IPS-15b (cell line): ENCODE results near the gene RNF121.

Source experiments
- H3K27me3 ChIP-seq: one replicate; pipeline ENCODE4 v1.6.1; 2013; ENCODE audit warnings: low read length; ENCODE audit not compliant: control insufficient read depth, insufficient read depth
- H3K36me3 ChIP-seq: one replicate; pipeline ENCODE4 v1.6.1; 2013; ENCODE audit warnings: low read length; ENCODE audit not compliant: control insufficient read depth, insufficient read depth
- H3K4me1 ChIP-seq: one replicate; pipeline ENCODE4 v1.6.1; 2013; ENCODE audit warnings: mild to moderate bottlenecking, low read length; ENCODE audit not compliant: control insufficient read depth, insufficient read depth
- H3K4me3 ChIP-seq: one replicate; pipeline ENCODE4 v1.5.1; 2013; ENCODE audit warnings: low read depth, low read length
- H3K9ac ChIP-seq: one replicate; pipeline ENCODE4 v1.6.1; 2013; ENCODE audit warnings: low read depth, mild to moderate bottlenecking, low read length
- H3K9me3 ChIP-seq: one replicate; pipeline ENCODE4 v1.6.1; 2013; ENCODE audit warnings: mild to moderate bottlenecking, low read length; ENCODE audit not compliant: control insufficient read depth, insufficient read depth

RNF121 gene

GRCh38 chr11:72036687-72037086, 107.8 kb downstream of the RNF121 start:
- Histone ChIP-seq H3K36me3 (peaks cover 6% of the 10 kb centered on the region), H3K27me3 (no peaks in the 10 kb centered on the region), H3K9me3 (no peaks in the 10 kb centered on the region), H3K4me3 (no peak overlapping the region), H3K4me1 (peaks cover 23% of the 10 kb centered on the region), H3K9ac (no peak overlapping the region)

DNA sequence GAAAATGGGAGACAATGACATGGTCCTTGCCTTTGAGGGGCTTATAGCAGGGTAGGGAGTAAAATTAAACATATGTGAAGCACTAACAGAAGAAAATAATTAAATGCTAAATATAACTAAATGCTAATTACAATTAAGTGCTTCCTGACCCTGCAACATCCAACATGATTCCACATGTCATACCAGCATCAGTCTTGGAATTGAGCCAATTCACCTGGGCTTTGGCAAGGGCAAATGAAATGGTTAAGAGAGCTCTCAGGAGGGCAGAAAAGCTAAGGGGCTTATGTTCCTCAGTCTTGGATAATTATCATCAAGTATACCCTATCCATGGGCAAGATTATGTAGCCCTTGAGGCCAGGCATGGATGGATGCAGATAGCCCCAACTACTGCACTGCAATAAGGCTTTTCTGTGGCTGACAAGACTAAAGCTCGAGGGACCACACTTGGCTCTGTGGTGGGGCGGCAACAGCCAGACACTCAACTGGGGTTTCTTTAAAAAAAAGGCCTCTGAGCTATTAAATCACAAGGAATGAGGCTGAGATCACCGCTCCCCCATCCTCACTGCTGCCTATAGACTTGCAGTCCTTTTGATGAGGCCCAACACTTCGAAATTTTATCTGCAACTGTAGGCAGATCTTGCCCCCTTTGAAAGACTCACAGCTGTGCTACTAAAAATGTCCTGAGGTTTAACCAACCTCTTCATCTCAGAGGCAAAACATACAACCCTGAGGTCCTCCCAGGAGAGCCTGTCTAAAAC, 108.9 kb downstream of the RNF121 start:
- Histone ChIP-seq H3K9ac (no peak overlapping the region), H3K4me3 (no peak overlapping the region), H3K9me3 (no peaks in the 10 kb centered on the region)

DNA sequence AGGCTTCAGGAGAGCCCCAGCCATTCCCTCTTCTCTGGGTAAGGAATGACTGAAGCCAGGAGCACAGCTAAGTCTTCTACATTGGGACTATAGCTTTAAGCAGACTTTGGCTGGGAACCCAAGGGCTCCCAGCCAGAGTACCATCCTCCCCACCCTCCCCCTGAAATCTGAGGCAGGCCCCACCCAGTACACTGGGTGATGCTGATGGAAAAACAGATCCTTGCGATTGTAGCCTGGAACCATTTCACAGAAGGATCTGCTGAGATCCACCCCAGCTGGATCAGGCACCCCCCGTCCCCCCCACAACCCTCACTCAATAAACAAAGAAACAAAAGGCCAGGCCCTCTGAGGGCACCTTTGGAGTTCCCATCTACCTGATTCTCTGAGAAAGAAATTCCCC, 109.6 kb downstream of the RNF121 start:
- H3K4me1 ChIP-seq = peaks cover 32% of the 10 kb centered on the region
- peaks cover 6% of the 10 kb centered on the region for H3K36me3 ChIP-seq
- H3K9me3 ChIP-seq = no peaks in the 10 kb centered on the region
- no peaks in the 10 kb centered on the region for H3K27me3 ChIP-seq
- no peak overlapping the region for H3K9ac ChIP-seq
- no peak overlapping the region for H3K4me3 ChIP-seq

More for the DNA sequence above, 108.9 kb downstream of the RNF121 start:
- H3K27me3 ChIP-seq = no peaks in the 10 kb centered on the region
- H3K36me3 ChIP-seq = peaks cover 6% of the 10 kb centered on the region
- H3K4me1 ChIP-seq = peaks cover 32% of the 10 kb centered on the region

DNA sequence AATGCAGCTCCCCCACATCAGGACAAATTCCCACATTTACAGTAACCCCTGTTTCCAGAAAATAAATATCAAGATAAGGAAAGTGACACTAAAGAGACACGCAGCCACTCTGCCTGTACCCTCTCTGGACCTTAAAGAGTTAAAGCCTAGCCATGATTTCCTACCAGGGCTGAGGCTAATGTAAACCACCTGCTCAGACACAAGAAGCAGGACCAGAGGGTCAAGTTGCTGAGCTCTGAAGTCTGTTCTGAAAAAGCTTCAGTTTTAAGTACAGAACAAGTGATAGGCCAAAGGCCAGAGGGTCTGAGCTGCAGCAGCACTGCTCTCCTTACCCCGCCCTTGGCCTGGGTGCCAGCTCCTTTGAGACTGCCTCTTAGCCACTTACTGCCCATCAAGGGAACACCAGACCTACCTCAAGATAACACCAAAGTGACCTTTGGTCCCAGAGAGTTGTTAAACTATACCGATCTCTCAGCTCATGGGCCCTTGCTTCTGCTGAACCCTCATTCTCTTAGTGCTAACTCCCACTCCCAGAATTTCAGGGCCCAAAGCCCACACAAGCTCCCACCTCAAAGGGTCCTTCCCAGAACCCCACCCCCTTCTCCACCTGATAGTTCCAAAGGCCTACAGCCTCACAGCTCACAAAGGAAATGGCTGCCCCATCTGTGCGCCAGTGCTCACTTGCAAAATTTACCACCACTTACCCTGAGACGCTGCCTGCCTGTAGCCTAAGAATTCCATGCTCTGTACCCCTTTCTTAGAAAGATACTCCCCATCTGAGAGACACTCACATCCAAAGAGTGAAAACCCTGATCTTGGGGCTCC, 110.4 kb downstream of the RNF121 start:
- peaks cover 32% of the 10 kb centered on the region for H3K4me1 ChIP-seq
- no peaks in the 10 kb centered on the region for H3K27me3 ChIP-seq
- no peak overlapping the region for H3K4me3 ChIP-seq
- H3K36me3 ChIP-seq = no peaks in the 10 kb centered on the region
- H3K9ac ChIP-seq = no peak overlapping the region
- no peaks in the 10 kb centered on the region for H3K9me3 ChIP-seq

- Histone ChIP-seq H3K4me1 (peaks cover 32% of the 10 kb centered on the region), H3K9me3 (no peaks in the 10 kb centered on the region), H3K27me3 (no peaks in the 10 kb centered on the region), H3K9ac (peak overlapping the region; percentile 28), H3K36me3 (no peaks in the 10 kb centered on the region), H3K4me3 (peak overlapping the region; percentile 30)
These were observed 111.1 kb downstream of the RNF121 start for GRCh38 chr11:72039856-72040401.

GRCh38 chr11:72040491-72041363, 111.9 kb downstream of the RNF121 start:
- no peaks in the 10 kb centered on the region for H3K27me3 ChIP-seq
- H3K9me3 ChIP-seq = no peaks in the 10 kb centered on the region
- H3K36me3 ChIP-seq = peaks cover under 1% of the 10 kb centered on the region
- peaks cover 32% of the 10 kb centered on the region for H3K4me1 ChIP-seq
- H3K4me3 ChIP-seq = peak overlapping the region; percentile 30
- peak overlapping the region; percentile 28 for H3K9ac ChIP-seq

GRCh38 chr11:72041364-72042063, 112.7 kb downstream of the RNF121 start:
- no peaks in the 10 kb centered on the region for H3K9me3 ChIP-seq
- H3K36me3 ChIP-seq = peaks cover 4% of the 10 kb centered on the region
- peak overlapping the region; percentile 48 for H3K9ac ChIP-seq
- no peaks in the 10 kb centered on the region for H3K27me3 ChIP-seq
- H3K4me1 ChIP-seq = peaks cover 32% of the 10 kb centered on the region
- H3K4me3 ChIP-seq = peak overlapping the region; percentile 30

- H3K4me1 ChIP-seq = peaks cover 29% of the 10 kb centered on the region
- H3K36me3 ChIP-seq = peaks cover 4% of the 10 kb centered on the region
- H3K9ac ChIP-seq = peak overlapping the region; percentile 48
- no peaks in the 10 kb centered on the region for H3K27me3 ChIP-seq
- H3K4me3 ChIP-seq = peak overlapping the region; percentile 30
- H3K9me3 ChIP-seq = no peaks in the 10 kb centered on the region
These were observed 113.4 kb downstream of the RNF121 start for GRCh38 chr11:72042064-72042745.

DNA sequence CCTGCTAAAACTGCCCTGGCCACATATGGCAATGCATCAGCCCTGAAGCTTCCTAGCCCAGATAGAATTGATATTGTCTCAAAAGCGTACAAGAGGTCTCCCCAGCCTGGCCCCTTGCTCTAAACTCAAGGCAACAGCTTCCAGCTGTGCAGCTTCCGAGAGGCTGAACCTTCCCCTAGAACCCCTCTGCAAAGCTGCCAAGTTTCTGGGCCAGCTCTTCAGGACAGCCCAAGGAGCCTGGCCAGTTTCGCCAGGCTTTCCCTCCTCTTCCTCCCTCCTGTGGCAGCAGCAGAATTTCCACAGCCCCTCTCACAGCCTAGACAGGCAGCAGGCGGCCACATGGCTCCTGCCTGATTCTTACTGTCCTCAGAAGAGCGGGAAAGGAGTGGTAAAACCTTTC, 117.0 kb downstream of the RNF121 start:
- H3K4me3 ChIP-seq = no peak overlapping the region
- peaks cover 10% of the 10 kb centered on the region for H3K4me1 ChIP-seq
- H3K9me3 ChIP-seq = no peaks in the 10 kb centered on the region
- peaks cover 4% of the 10 kb centered on the region for H3K36me3 ChIP-seq
- no peaks in the 10 kb centered on the region for H3K27me3 ChIP-seq
- H3K9ac ChIP-seq = no peak overlapping the region
